GM18499 (cell line): ENCODE data around the gene TEDDM1.

Experiments
- ATAC-seq: cut with Tn5 transposase; IDR thresholded peaks from one replicate; pipeline ENCODE4 v1.9.1; 2021; ENCODE audit warnings: moderate number of reproducible peaks; ENCODE audit not compliant: insufficient read depth, unreplicated experiment

TEDDM1 gene

DNA sequence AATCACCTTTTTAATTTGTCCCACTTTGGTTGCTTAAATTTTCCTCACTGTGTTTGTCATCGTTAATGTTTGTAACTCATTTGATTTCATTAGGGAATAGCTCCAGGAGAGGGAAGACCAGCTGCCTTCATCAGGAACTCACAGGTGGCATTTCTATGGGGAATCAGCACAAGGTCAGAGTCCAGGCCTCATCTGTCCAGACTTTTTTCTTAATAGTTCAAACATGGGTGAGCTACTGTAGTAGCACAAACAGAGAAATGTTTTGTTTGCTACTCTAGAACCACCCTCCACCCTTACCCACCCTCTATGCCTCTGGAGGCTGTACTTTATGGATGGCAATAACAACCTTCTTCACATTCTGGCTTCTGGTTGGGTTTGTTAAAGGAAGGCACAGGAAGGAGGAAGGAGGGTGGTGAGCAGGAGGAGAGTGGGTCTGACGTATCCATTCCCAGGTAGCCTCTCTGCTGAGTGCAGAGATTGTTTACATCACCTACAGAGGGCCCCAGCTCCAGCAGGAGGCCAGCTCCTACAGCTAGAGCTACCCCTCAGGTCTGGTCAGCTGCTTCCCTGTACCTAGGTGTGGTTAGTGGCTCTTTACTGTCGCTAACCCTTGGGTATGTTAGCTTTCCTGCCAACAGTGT lies 8.1 kb upstream of the TEDDM1 start:
- ATAC-seq = no peak

DNA sequence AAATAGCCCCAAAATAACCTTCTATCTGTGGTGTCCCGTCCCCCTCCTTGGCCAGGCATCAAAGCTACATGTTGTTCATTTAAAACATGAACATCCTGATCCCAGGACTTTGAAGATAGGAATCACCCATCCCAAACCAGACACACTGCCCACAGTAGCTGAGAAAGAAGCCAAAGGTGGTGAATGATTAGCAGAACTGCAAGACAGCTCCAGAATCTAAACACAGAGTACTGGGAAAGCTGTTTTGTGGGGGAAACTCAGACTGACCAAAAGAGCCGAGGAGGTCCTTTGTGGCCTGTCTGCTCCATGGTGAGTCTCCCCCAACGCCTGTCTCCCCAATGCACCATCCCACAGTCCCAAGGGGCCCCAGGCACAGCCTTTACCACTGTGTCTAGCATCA lies 7.3 kb upstream of the TEDDM1 start:
- ATAC-seq = no peak

DNA sequence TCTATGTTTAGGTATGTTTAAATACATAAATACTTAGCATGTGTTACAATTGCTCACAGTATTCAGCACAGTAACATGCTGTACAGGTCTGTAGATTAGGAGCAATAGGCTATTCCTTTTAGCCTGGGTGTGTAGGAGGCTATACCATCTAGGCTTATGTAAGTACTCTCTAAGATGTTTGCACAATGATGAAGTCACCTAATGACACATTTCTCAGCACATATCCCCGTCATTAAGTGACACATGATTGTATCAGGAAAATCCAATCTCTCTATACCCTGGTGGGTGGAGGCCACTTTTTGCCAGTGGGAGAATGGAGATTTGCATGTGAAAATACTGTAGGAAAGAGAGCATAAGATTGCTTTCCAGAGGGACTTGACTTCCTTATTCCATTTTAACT lies 5.5 kb upstream of the TEDDM1 start:
- ATAC-seq = no peak

DNA sequence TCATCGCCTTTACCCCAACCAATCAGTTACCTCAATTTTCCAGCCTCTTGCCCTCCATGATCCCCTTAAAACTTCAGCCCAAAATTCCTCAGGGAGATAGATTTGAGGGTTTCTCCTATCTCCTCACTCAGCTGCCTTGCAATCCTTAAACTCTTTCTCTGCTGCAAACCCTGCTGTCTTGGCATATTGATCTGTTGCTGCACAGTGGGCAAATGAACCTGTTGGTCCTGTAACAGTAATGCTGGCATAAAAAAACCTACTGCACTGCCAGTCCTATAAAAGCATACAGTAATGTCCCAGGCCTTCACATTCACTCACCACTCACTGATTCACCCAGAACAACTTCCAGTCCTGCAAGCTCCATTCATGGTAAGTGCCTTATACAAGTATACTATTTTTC lies 5.1 kb upstream of the TEDDM1 start:
- ATAC-seq = no peak

DNA sequence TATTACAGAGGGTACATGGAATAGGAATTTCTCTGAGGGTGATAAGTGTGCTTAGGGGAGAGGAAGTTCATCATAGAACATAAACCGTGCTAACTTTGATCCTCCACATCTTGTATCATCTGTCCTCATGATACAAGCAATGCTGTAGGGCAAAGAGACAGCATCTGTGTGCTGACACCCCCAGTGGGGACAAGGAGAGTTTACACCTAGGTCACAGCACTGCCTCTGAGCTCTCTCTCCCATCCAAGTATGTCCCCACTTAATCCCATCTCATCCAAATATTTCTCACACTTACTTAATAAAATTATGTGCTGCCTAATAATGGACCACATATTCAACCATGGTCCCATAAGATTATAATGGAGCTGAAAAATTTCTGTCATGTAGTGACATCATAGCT lies 4.3 kb upstream of the TEDDM1 start:
- ATAC-seq = no peak

- no peak for ATAC-seq
Measured at GRCh38 chr1:182397653-182398393, 2.6 kb downstream of the TEDDM1 start.

GRCh38 chr1:182395906-182396305 lies 4.6 kb downstream of the TEDDM1 start:
- ATAC-seq = no peak

DNA sequence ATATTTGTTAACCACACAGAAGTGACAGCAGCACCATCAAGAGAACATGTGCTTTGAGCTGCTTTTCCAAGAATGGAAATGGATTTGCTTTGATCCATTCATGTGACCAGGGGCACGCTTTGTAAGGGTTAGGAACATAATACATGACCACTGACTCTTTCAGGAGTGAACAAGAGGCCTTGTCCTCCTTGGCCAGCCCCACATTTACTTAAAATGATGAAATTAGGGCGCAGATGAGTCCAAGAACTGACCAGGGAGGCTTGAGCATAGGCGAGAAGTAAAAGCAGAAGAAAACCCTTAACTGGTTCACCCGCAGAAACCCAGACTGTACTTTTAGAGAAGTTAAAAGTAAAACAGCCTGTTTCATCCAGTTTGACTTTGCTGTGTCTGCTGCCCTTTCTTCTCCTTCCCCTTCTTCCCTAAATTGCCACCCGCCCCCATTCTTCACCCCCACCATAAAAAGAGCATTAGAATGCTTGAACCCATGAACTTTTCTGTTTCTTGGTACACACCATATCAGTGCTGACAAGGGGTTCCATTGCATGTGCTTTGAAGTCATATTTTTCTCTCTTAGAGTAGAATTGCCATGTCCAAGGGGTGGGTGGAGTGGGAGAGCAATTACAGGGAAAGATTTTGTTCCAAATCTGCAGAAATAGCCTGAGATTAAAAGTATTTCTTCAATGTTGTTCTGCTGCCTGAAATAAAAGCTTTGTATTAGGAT lies 6.3 kb downstream of the TEDDM1 start:
- ATAC-seq = no peak

GRCh38 chr1:182392050-182393028 lies 8.1 kb downstream of the TEDDM1 start:
- no peak for ATAC-seq

- ATAC-seq = no peak
Measured at GRCh38 chr1:182391362-182392049, 9.0 kb downstream of the TEDDM1 start, which contains the start of gene GLUL. GLUL (minus strand) TSS chr1:182391790; CDS start chr1:182388737, 3,053 bp downstream.

DNA sequence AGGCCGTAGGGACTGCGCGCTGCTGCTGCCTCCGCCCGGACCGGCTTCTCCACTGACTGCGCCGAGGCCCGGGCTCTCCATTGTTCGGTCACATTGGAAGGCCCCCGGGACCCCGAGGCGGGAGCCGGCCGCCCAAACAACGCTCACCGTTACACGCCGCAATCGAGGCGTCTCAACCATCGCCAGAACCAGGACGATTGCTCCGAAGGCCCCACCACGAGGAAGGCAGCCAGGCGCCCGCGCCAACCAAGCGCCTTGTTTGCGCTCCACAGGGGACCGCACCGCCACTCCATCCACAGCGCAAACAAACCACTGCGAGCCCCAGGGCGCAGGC lies 9.5 kb downstream of the TEDDM1 start:
- ATAC-seq = no peak

- ATAC-seq = no peak
Measured at GRCh38 chr1:182389619-182390047, 10.8 kb downstream of the TEDDM1 start.

DNA sequence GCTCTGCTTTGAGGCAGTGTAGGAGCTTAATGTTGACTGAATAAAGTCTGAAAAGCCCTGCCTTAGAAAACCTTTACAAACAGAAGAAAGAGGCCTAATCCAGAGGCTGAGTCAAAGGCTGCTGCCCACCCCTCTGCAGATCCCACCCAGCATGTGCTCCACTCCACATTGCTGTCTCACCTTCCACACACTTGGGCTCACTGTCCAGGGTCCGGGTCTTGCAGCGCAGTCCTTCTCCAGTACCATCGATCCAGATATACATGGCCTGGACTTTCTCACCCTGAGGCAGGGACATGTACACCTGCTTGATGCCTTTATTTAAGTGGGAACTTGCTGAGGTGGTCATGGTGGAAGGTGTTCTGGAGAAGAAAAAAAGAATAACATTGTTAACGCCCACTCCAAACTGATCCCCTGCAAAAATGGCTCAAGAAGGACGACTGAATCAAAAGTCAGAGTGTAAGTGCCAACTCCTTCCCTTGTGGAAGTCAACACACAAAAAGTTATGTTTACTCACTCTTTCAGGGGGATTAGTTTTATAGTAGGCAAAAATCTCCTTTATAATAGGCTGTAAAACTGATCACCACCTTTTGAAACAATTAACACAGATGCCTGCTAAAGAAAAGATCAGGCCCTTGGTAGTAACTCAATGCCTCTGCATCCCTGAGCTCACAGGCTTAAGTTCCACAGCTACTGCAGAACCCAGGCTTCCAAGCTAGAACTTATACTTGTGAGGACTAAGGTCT lies 11.9 kb downstream of the TEDDM1 start:
- no peak for ATAC-seq

DNA sequence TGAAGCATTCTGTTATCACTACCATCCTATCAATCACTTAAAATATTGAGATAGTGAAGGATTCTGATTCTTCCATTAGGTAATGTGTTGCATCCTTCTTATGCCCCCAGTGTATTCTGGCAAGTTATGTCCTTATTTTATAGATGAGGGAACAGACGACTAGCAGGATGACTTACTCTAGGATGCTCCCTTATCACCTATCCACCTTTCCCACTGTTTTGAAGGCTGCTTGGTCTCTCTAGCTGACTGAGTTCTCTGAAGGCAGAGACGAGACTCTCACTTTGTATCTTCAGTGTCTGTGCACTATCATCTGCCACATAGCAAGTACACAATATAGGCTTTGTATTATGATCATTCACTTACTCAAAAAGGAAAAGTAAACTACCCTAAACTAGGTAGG lies 12.9 kb downstream of the TEDDM1 start:
- no peak for ATAC-seq

DNA sequence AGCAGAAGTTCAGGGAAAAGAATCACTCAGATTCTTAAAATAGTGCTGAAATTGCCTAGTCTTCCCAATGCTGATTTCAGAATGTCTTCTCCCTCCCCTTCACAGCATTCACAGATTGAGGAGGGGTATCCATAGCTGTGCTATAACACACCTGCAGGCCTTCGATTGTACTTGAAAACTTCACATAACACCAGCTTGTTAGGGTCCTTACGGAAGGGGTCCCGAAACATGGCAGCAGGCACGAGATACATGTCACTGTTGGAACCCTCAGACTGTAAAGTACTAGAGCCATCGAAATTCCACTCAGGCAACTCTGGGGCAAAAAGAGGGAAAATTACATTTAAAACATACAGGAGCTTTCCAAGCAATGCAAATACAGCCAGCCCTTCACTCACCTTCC lies 13.5 kb downstream of the TEDDM1 start:
- ATAC-seq = no peak

DNA sequence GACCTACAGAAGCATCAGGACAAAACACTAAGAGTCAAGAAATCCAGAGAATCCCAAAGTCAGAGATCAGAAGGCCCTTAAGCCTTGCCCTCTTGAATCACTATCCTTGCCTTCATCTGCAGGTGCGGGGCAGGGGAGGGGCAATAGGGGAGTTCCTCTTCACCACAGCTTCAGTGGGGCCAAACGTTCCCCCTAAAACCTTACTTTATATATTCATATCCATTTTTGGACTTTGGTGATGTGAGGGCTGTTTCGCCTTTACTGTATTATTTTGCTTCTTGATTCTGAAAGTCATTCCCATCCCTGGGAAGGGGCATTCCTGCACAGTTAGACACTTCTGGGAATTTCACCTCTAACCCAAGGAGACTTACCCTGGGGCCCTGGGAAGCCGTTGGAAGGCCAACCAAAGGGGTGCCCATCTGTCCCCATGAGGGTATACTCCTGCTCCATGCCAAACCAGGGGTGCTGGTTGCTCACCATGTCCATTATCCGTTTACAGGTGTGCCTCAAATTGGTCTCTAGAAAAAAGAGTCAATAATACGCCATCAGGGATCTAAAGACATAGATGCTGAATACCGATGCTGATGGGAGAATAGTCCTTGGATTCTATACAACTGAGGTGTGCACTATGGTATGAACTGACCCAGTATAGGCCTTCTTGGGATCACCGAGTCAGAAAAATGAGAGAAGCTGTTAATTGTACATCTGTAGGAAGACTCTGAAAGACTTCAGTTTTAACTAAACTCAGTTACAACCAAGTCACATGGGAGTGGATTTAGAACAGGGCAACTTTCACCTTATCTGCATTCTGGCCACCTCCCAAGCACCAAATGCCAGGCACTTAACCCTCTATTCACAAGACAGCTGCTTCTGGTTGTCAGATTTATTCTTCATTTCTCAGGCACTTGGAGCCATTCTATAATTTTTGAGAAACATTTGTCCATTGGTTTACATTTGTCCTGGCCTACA lies 14.3 kb downstream of the TEDDM1 start:
- ATAC-seq = no peak

- no peak for ATAC-seq
Measured at GRCh38 chr1:182384387-182384960, 16.0 kb downstream of the TEDDM1 start.

GRCh38 chr1:182383934-182384333 lies 16.5 kb downstream of the TEDDM1 start:
- ATAC-seq = no peak
